ENCODE data around the gene COMMD10. TPM values are rescaled to one million over a fixed set of nuclear protein-coding genes. Genes with fewer than 3 reads are reported as not detected.

COMMD10 gene
- total RNA-seq, 6 experiments from 2014 or later: 19.0 to 25.0 (median 22.0) TPM

DNA sequence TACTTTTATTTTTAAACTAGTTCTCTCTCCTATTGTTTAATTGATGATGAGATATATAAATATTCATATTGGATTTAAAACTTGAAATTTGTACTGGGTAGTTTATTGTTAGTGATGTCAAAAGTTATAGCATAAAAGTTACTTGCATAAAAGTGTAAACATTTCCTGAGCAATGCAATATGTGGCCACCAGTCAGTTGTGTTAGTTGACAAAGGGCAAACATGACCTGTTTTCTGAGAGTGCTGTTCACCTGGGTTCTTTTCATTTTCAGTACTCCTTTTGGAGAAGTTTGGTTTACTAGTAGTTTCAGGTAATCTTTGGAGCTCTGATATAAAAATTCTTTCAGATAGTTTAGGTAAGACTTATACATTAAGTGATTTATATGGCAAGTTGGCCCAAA, 69.4 kb downstream of the COMMD10 start:
- Mint-ChIP-seq H3K4me3 (no peak overlapping the region), H3K36me3 (ENCODE audit: low read depth) (no peaks in the 10 kb centered on the region; the same call in 1 of the 2 replicates), H3K27me3 (ENCODE audit: insufficient read depth) (no peaks in the 10 kb centered on the region), H3K9me3 (no peaks in the 10 kb centered on the region), H3K4me1 (ENCODE audit: low read depth) (no peaks in the 10 kb centered on the region), H3K27ac (no peak overlapping the region)
- TF ChIP-seq, protein P1, sequence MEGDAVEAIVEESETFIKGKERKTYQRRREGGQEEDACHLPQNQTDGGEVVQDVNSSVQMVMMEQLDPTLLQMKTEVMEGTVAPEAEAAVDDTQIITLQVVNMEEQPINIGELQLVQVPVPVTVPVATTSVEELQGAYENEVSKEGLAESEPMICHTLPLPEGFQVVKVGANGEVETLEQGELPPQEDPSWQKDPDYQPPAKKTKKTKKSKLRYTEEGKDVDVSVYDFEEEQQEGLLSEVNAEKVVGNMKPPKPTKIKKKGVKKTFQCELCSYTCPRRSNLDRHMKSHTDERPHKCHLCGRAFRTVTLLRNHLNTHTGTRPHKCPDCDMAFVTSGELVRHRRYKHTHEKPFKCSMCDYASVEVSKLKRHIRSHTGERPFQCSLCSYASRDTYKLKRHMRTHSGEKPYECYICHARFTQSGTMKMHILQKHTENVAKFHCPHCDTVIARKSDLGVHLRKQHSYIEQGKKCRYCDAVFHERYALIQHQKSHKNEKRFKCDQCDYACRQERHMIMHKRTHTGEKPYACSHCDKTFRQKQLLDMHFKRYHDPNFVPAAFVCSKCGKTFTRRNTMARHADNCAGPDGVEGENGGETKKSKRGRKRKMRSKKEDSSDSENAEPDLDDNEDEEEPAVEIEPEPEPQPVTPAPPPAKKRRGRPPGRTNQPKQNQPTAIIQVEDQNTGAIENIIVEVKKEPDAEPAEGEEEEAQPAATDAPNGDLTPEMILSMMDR (IDR thresholded peaks at IDR 0.05): no peak
- no peak for DNase-seq

DNA sequence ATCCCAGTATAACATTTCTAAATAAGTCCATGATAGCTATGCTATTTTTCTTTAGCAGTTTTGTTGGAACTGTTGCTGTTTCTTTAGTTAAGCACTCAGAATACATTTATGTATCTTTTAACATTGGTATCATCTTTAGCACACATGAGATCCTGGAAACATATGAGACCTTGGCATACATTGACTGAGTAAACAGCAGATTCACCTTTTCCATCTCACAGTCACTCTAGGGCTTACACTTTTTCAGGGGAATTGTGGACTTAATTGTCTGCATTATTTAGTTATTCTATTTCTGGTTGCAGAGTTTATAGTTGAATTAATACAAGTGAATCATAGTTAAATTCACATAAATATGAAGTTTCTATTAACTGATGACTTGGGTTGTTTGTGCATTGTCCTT, 70.1 kb downstream of the COMMD10 start:
- TF ChIP-seq, protein P1 (IDR thresholded peaks at IDR 0.05): no peak
- no peaks in the 10 kb centered on the region for H3K27me3 Mint-ChIP-seq (ENCODE audit: insufficient read depth)
- DNase-seq: no peak
- H3K9me3 Mint-ChIP-seq: no peaks in the 10 kb centered on the region
- no peak overlapping the region for H3K27ac Mint-ChIP-seq
- H3K4me1 Mint-ChIP-seq (ENCODE audit: low read depth): no peaks in the 10 kb centered on the region
- no peak overlapping the region for H3K4me3 Mint-ChIP-seq
- H3K36me3 Mint-ChIP-seq (ENCODE audit: low read depth): no peaks in the 10 kb centered on the region; the same call in 1 of the 2 replicates

DNA sequence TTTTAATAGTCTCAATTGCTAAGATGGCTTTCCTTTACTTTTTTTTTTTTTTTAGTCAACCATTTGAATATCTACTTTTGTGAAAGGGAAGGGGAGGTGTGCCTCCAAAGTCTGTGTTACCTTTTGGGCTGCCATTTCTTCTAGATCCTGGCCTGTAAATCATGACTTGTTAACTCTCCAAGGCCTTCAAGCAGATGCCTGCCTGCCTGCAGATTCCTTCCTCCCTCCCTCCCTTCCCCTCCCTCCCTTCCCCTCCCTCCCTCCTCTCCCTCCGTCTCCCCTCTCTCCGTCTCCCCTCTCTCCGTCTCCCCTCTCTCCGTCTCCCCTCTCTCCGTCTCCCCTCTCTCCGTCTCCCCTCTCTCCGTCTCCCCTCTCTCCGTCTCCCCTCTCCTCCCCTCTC, 73.1 kb downstream of the COMMD10 start:
- Mint-ChIP-seq H3K4me1 (ENCODE audit: low read depth) (no peaks in the 10 kb centered on the region), H3K36me3 (ENCODE audit: low read depth) (no peaks in the 10 kb centered on the region), H3K9me3 (no peaks in the 10 kb centered on the region), H3K27ac (no peak overlapping the region), H3K27me3 (ENCODE audit: insufficient read depth) (no peaks in the 10 kb centered on the region), H3K4me3 (no peak overlapping the region)
- no peak for DNase-seq
- TF ChIP-seq, protein P1 (IDR thresholded peaks at IDR 0.05): no peak

DNA sequence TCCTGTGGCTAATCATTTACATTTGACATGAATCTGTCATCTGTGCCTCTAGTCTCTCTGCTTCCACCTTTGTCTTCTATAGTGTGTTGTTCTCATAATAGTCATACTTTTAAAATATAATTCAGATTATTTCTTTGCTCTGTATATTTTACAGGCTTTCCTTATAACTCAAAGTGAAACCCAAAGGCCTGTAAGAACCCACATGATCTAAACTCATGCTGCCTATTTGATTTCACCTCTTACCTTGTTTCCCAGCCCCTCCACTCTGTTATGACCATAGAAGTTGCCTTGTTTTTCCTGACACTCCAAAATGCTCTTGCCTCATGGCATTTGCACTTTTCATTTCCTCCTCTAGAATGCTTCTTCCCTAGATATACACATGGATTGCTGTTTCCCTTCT, 74.2 kb downstream of the COMMD10 start:
- H3K36me3 Mint-ChIP-seq (ENCODE audit: low read depth): no peaks in the 10 kb centered on the region
- H3K27me3 Mint-ChIP-seq (ENCODE audit: insufficient read depth): no peaks in the 10 kb centered on the region
- no peak overlapping the region for H3K27ac Mint-ChIP-seq
- no peak overlapping the region for H3K4me3 Mint-ChIP-seq
- no peaks in the 10 kb centered on the region for H3K9me3 Mint-ChIP-seq
- no peak for DNase-seq
- TF ChIP-seq, protein P1 (IDR thresholded peaks at IDR 0.05): no peak
- H3K4me1 Mint-ChIP-seq (ENCODE audit: low read depth): no peaks in the 10 kb centered on the region

DNA sequence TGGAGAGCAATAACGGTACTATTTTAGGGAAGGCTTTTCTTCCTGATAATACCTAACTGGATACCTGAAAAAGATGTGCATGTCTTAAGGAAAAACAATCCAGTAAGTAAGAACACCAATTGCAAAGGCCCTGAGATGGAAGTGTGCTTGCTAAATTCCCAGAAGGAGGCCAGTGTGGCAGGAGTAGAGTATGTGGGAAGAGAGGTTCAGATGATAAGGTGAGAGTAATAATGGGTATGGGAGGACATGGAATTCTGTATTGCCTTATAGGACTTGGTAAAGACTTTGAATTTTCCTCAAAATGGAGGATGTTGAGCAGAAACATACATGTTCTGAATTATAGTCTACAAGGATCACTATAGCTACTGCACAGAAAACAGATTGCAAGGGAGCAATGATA, 89.3 kb downstream of the COMMD10 start:
- Mint-ChIP-seq H3K27ac (no peak overlapping the region), H3K9me3 (peaks cover 8% of the 10 kb centered on the region), H3K4me3 (no peak overlapping the region), H3K36me3 (ENCODE audit: low read depth) (peaks cover 18% of the 10 kb centered on the region), H3K27me3 (ENCODE audit: insufficient read depth) (no peaks in the 10 kb centered on the region), H3K4me1 (ENCODE audit: low read depth) (peaks cover 8% of the 10 kb centered on the region)
- DNase-seq: no peak
- TF ChIP-seq, protein P1 (IDR thresholded peaks at IDR 0.05): no peak

DNA sequence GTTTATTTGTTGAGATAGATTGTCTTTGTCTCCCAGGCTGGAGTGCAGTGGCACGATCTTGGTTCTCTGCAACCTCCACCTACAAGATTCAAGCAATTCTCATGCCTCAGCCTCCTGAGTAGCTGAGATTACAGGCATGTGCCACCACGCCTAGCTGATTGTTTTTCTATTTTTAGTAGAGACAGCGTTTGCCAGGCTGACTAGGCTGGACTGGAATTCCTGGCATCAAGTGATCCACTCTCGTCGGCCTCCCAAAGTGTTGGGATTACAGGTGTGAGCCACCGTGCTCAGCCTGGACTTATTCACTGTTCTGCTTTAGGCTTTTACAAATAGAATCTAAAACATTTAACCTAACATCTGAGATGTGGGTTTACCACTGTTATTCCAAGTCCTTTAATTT, 91.3 kb downstream of the COMMD10 start:
- peaks cover 8% of the 10 kb centered on the region for H3K4me1 Mint-ChIP-seq (ENCODE audit: low read depth)
- H3K4me3 Mint-ChIP-seq: no peak overlapping the region
- TF ChIP-seq, protein P1 (IDR thresholded peaks at IDR 0.05): no peak
- no peaks in the 10 kb centered on the region for H3K27me3 Mint-ChIP-seq (ENCODE audit: insufficient read depth)
- peaks cover 9% of the 10 kb centered on the region for H3K36me3 Mint-ChIP-seq (ENCODE audit: low read depth)
- DNase-seq: peak; percentile 7
- no peaks in the 10 kb centered on the region; the same call in 1 of the 2 replicates for H3K9me3 Mint-ChIP-seq
- no peak overlapping the region for H3K27ac Mint-ChIP-seq

Data from HFFc6 (cell line).